WTC11 (cell line): Measurements from ENCODE around the gene SSTR5. TPM values are rescaled to one million over a fixed set of nuclear protein-coding genes. Genes with fewer than 3 reads are reported as not detected.
A peak's percentile ranks its signal among the peaks of the same experiment; 100 is the strongest.

Source experiments
- ATAC-seq: fragments of 200-7000 bp; cut with Tn5 transposase; 2 replicates; pipeline ENCODE4 v1.10.0; 2021; ENCODE audit warnings: mild to moderate bottlenecking, moderate library complexity
- CTCF ChIA-PET: fragments of 300-600 bp; sonication (Branson Sonifier 250); formaldehyde crosslinking; loops from one replicate; lab custom pipeline; 2021; ENCODE audit warnings: antibody characterized with exemption; lab: Charles Lee
- POLR2A ChIA-PET: fragments of 350-600 bp; sonication (Branson Sonifier 250); formaldehyde crosslinking; loops from one replicate; lab custom pipeline; 2021; ENCODE audit warnings: antibody characterized with exemption; lab: Charles Lee
- DNase-seq: peaks from one replicate; pipeline ENCODE4 v3.0.0; 2021; ENCODE audit warnings: low spot score
- H3K27ac Mint-ChIP-seq: 2 replicates; pipeline ENCODE4 v1.8.0; 2021; ENCODE audit warnings: mixed read lengths
- H3K27me3 Mint-ChIP-seq: 2 replicates; pipeline ENCODE4 v1.8.0; 2021; ENCODE audit warnings: low read depth, mild to moderate bottlenecking, moderate library complexity, mixed read lengths
- H3K36me3 Mint-ChIP-seq: 2 replicates; pipeline ENCODE4 v1.8.0; 2021; ENCODE audit warnings: mixed read lengths
- H3K4me1 Mint-ChIP-seq: 2 replicates; pipeline ENCODE4 v1.8.0; 2022; ENCODE audit warnings: mixed read lengths
- H3K4me3 Mint-ChIP-seq: 2 replicates; pipeline ENCODE4 v1.8.0; 2021; ENCODE audit warnings: mild to moderate bottlenecking, moderate library complexity, mixed read lengths
- H3K9me3 Mint-ChIP-seq: 2 replicates; pipeline ENCODE4 v1.8.0; 2021; ENCODE audit warnings: mixed read lengths
- AFF4 ChIP-seq: sonication (generic); formaldehyde crosslinking; IDR thresholded peaks from 2 replicates; pipeline ENCODE4 v1.8.1; 2023; ENCODE audit warnings: mild to moderate bottlenecking, missing genetic modification reagents, borderline replicate concordance
- CBFB ChIP-seq: sonication (generic); formaldehyde crosslinking; IDR thresholded peaks from 2 replicates; pipeline ENCODE4 v1.8.1; 2022; ENCODE audit warnings: mild to moderate bottlenecking, low read depth, missing genetic modification reagents
- CREM ChIP-seq: sonication (generic); formaldehyde crosslinking; IDR thresholded peaks from 2 replicates; pipeline ENCODE4 v1.8.1; 2022; ENCODE audit warnings: mild to moderate bottlenecking, missing genetic modification reagents, moderate library complexity
- E2F5 ChIP-seq: sonication (generic); formaldehyde crosslinking; IDR thresholded peaks from 2 replicates; pipeline ENCODE4 v1.8.1; 2022; ENCODE audit warnings: mild to moderate bottlenecking, moderate library complexity, missing genetic modification reagents
- GABPB1 ChIP-seq: sonication (generic); formaldehyde crosslinking; IDR thresholded peaks from 2 replicates; pipeline ENCODE4 v1.8.1; 2023; ENCODE audit warnings: mild to moderate bottlenecking, missing genetic modification reagents
- GTF2I ChIP-seq: fragments of 250-450 bp; sonication (Bioruptor Pico); conservative IDR thresholded peaks from 2 replicates; pipeline ENCODE4 v1.4.0; 2021; ENCODE audit warnings: mild to moderate bottlenecking
- HMGA2 ChIP-seq: fragments of 250-450 bp; sonication (Bioruptor Pico); IDR thresholded peaks from 2 replicates; pipeline ENCODE4 v1.4.0; 2021; ENCODE audit warnings: mild to moderate bottlenecking, moderate library complexity
- JUN ChIP-seq: sonication (generic); formaldehyde crosslinking; IDR thresholded peaks from 2 replicates; pipeline ENCODE4 v1.8.0; 2023; ENCODE audit warnings: mild to moderate bottlenecking, missing genetic modification reagents
- MXD4 ChIP-seq: fragments of 250-450 bp; sonication (Bioruptor Pico); IDR thresholded peaks from 2 replicates; pipeline ENCODE4 v1.8.0; 2021; ENCODE audit warnings: mild to moderate bottlenecking, moderate library complexity, borderline replicate concordance
- PRRX2 ChIP-seq: fragments of 250-450 bp; sonication (Bioruptor Pico); IDR thresholded peaks from 2 replicates; pipeline ENCODE4 v1.8.0; 2021; ENCODE audit warnings: mild to moderate bottlenecking
- SMAD4 ChIP-seq: sonication (generic); formaldehyde crosslinking; IDR thresholded peaks from 2 replicates; pipeline ENCODE4 v1.8.0; 2022; ENCODE audit warnings: mild to moderate bottlenecking, missing genetic modification reagents
- TEAD1 ChIP-seq: sonication (generic); formaldehyde crosslinking; IDR thresholded peaks from 2 replicates; pipeline ENCODE4 v1.8.0; 2022; ENCODE audit warnings: mild to moderate bottlenecking, missing genetic modification reagents
- ZNF219 ChIP-seq: sonication (generic); formaldehyde crosslinking; IDR thresholded peaks from 2 replicates; pipeline ENCODE4 v1.8.0; 2023; ENCODE audit warnings: missing genetic modification reagents, mild to moderate bottlenecking, borderline replicate concordance
- ZNF263 ChIP-seq: sonication (generic); formaldehyde crosslinking; IDR thresholded peaks from 2 replicates; pipeline ENCODE4 v1.8.1; 2022; ENCODE audit warnings: low read depth, mild to moderate bottlenecking, moderate library complexity, missing genetic modification reagents
- ZNF317 ChIP-seq: sonication (generic); formaldehyde crosslinking; IDR thresholded peaks from 2 replicates; pipeline ENCODE4 v1.8.1; 2023; ENCODE audit warnings: low read depth, mild to moderate bottlenecking, moderate library complexity, missing genetic modification reagents, borderline replicate concordance
- ZNF396 ChIP-seq: fragments of 250-450 bp; sonication (Bioruptor Pico); IDR thresholded peaks from 2 replicates; pipeline ENCODE4 v1.8.0; 2021; ENCODE audit warnings: mild to moderate bottlenecking, moderate library complexity, borderline replicate concordance
- ZNF425 ChIP-seq: fragments of 250-450 bp; sonication (Bioruptor Pico); conservative IDR thresholded peaks from 2 replicates; pipeline ENCODE4 v1.9.0; 2021; ENCODE audit warnings: mild to moderate bottlenecking
- ZNF671 ChIP-seq: fragments of 250-450 bp; sonication (Bioruptor Pico); IDR thresholded peaks from 2 replicates; pipeline ENCODE4 v1.8.0; 2021; ENCODE audit warnings: mild to moderate bottlenecking
- total RNA-seq: library from RNA; stranded (reverse); gene quantifications from 3 replicates; pipeline ENCODE4 v1.2.3, GENCODE V29; 2021
- TF ChIP-seq, protein P1 (sequence below): sonication (generic); formaldehyde crosslinking; IDR thresholded peaks from 2 replicates; pipeline ENCODE4 v1.8.1; 2022; ENCODE audit warnings: mild to moderate bottlenecking, missing genetic modification reagents, moderate library complexity, borderline replicate concordance
- TF ChIP-seq, protein P2 (sequence below): fragments of 250-450 bp; sonication (Bioruptor Pico); IDR thresholded peaks from 2 replicates; pipeline ENCODE4 v1.9.0; 2021; ENCODE audit warnings: moderate library complexity, mild to moderate bottlenecking, inconsistent platforms, borderline replicate concordance

Gene SSTR5
- total RNA-seq, 1 experiment from 2014 or later = 0.61 TPM

- CTCF ChIA-PET = no interaction called here
- H3K36me3 Mint-ChIP-seq = no peaks in the 10 kb centered on the region
- ATAC-seq = no peak
- no peak overlapping the region for H3K4me3 Mint-ChIP-seq
- H3K27me3 Mint-ChIP-seq = peaks cover 18% of the 10 kb centered on the region; the same call in 1 of the 2 replicates
- H3K27ac Mint-ChIP-seq = peak overlapping the region; percentile 39; the same call in 1 of the 2 replicates
- H3K9me3 Mint-ChIP-seq = no peaks in the 10 kb centered on the region
- H3K4me1 Mint-ChIP-seq = no peaks in the 10 kb centered on the region
- TF ChIP-seq ZNF263 (CRISPR knock-in tag) (no peak), JUN (CRISPR knock-in tag) (no peak), CBFB (CRISPR knock-in tag) (no peak), ZNF219 (CRISPR knock-in tag) (no peak), GTF2I (CRISPR knock-in tag) (no peak)
- TF ChIP-seq, protein P1, sequence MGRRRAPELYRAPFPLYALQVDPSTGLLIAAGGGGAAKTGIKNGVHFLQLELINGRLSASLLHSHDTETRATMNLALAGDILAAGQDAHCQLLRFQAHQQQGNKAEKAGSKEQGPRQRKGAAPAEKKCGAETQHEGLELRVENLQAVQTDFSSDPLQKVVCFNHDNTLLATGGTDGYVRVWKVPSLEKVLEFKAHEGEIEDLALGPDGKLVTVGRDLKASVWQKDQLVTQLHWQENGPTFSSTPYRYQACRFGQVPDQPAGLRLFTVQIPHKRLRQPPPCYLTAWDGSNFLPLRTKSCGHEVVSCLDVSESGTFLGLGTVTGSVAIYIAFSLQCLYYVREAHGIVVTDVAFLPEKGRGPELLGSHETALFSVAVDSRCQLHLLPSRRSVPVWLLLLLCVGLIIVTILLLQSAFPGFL = no peak
- POLR2A ChIA-PET = no interaction called here
- DNase-seq = no peak
These were observed 37.1 kb downstream of the SSTR5 start for GRCh38 chr16:1109648-1110047.

DNA sequence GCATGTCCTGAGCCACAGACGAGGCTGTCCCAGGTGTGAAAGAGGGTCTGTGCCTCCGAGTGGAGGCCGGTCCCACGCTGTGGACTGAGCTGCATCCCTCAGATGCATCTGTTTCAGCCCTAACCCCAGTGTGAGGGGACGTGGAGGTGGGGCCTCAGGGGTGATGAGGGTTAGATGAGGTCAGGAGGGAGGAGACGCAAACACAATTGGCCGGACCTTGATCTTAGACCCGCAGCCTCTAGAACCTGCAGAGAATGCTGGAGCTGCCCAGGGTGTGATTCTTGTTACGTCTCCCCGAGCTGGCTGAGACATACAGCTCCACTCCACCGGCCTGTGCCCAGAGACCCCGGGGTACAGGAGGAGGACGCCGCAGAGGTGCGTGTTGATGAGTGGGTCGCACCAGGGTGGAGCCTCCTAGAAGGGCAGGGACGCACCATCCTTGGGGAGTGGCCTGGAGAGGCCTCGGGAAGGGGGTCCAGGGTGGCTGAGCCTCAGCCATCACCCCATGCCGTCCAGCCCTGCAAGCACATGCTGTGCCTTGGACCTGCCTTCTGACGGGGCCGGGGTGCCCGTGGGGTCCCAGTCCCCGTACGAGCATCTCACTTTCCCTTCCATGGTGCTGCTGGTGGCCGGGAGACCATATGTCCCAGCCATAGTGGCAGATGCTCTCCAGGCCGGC lies 40.1 kb downstream of the SSTR5 start:
- no peaks in the 10 kb centered on the region for H3K9me3 Mint-ChIP-seq
- H3K4me1 Mint-ChIP-seq = no peaks in the 10 kb centered on the region
- no peaks in the 10 kb centered on the region for H3K36me3 Mint-ChIP-seq
- H3K27ac Mint-ChIP-seq = no peak overlapping the region
- ChIA-PET CTCF (interaction anchor here (2.4 kb wide), 1 partner anchor 10 kb away, joined by 8 read pairs; no protein-coding TSS in a partner anchor), POLR2A (interaction anchor here (0.7 to 1.1 kb wide), 2 partner anchors 34 to 397 kb away, joined by 3 to 6 read pairs; no protein-coding TSS in a partner anchor)
- H3K27me3 Mint-ChIP-seq = peaks cover 18% of the 10 kb centered on the region; the same call in 1 of the 2 replicates
- ATAC-seq (no peak), DNase-seq (no peak)
- no peak overlapping the region for H3K4me3 Mint-ChIP-seq
- TF ChIP-seq PRRX2 (CRISPR knock-in tag) (no peak), MXD4 (CRISPR knock-in tag) (no peak), AFF4 (CRISPR knock-in tag) (no peak), TEAD1 (no peak), GABPB1 (CRISPR knock-in tag) (no peak), ZNF425 (CRISPR knock-in tag) (no peak), CREM (no peak), E2F5 (CRISPR knock-in tag) (no peak), ZNF671 (CRISPR knock-in tag) (no peak), SMAD4 (CRISPR knock-in tag) (no peak), HMGA2 (CRISPR knock-in tag) (no peak), ZNF396 (CRISPR knock-in tag) (no peak), ZNF317 (no peak)
- TF ChIP-seq, protein P2, sequence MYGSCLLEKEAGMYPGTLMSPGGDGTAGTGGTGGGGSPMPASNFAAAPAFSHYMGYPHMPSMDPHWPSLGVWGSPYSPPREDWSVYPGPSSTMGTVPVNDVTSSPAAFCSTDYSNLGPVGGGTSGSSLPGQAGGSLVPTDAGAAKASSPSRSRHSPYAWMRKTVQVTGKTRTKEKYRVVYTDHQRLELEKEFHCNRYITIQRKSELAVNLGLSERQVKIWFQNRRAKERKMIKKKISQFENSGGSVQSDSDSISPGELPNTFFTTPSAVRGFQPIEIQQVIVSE = no peak
- TF ChIP-seq, protein P1 = no peak
